IPS-NIHi11 (cell line): ENCODE results near the gene PDXK.

Experiments
- DNase-seq: peaks from one replicate; pipeline ENCODE4 v3.0.0; 2012; ENCODE audit warnings: mixed read lengths, low spot score

PDXK gene

DNA sequence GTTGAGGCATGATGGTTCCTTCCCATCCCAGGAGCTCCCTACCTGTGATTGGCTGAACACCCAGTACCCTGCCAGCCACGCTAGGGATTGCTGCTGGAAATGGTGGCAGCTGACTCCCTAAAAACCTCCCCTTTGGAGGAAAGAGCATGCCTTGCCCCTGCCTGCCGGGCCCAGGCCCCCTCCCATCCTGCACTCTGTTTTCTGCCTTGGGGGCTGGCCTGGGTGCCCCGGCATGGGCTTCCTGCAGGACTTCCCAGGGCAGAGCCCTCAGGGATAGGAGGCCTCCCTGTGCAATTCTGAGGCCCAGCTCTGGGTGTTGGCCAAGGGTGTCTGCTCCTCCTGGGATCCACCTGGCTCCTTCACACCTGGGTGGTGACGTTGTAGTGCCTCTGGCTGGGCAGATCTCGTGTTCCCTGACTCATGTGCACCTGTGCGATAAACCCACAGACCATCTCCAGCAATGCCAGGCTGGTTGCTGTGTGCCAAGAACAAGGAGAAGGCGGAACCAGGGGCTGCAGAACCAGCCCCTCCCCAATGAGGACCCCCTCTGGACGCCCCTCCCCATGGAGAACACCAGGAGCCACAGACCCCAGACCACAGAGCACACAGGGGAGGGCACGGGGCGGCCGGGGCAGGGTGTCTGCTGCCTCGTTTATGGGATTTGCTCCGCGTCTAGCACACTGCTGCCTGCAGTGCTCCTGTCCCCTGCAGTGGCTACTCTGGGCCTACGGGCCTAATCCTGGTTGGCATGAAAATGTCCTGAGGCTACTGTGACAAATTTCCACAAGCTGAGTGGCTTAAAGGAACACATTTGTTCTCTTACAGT, 43.6 kb downstream of the PDXK start:
- DNase-seq = no peak

- no peak for DNase-seq
Measured at GRCh38 chr21:43763901-43764523, 45.1 kb downstream of the PDXK start.

DNA sequence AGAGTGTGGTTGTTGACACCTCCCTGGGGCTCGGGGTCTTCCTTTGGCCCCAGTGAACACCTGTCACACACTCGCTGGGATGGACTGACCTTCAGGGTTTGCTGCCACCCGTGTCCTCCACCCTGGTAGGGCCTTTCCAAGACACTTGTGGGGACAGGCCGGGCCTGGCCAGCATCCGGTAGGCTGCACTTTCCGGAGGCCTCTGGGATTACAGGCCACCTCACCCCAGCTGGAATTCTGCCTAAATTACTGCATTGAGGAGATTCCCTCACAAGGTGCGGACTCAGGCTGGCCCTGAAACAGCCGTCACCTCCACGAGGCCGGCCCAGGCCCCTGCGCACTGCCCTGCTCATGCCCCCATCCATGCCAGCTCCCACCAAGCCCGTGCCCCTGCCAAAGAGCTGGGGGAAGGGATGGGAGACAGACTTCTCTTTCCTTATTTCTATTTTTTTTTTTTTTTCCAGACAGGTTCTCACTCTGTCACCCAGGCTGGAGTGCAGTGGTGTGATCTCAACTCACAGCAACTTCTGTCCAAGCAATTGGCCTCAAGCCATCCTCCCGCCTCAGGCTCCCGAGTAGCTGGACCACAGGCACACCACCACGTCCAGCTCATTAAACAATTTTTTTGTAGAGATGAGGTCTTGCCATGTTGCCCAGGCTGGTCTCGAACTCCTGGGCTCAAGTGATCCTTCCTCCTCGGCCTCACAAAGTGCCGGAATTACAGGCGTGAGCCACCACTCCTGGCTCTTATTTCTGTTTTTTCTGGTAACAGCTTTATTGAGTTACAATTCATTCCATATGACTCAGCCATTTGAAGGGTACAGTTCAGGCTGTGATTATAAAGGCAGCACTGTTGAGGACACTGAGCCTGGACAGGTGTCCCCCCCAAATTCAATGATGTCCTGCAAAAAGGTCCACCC, 45.9 kb downstream of the PDXK start:
- no peak for DNase-seq

DNA sequence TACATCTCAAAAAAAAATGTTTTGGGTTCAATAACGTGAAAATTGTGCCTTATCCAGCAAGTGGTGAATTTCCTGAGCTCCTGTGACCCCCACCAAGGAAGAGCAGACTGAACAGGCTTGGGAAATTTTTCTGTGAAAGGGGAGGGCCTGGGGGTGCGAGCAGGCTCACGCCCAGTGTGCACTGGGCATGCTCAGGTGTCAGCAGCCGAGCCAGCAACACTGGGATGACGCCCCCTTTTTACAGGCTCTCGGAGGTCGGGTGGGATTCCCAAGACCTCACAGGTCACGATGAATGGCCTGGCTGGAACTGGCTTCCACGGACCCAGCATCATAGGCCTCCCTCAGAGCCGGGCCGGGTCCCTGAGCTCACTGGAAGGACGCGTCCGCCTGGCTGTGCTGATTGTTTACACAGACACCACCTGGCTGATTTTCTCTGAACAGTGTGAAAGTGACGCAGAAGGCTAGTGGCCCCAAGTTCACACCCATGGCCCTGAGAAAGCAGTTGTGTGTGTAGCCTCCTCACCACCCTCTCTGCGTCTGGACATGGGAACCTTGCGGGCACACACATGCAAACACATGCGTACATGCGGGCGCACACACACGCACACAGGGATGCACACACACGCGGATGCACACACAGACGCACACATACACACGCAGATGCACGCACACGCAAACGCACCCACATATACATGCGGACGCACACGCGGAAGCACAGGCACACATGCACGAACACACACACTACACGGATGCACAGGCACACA, 48.0 kb downstream of the PDXK start:
- DNase-seq = no peak

- DNase-seq = no peak
Measured at GRCh38 chr21:43767498-43767983, 48.6 kb downstream of the PDXK start.

GRCh38 chr21:43767984-43768867, 49.3 kb downstream of the PDXK start:
- DNase-seq = peak; percentile 34

GRCh38 chr21:43768868-43769167, 49.9 kb downstream of the PDXK start:
- no peak for DNase-seq

DNA sequence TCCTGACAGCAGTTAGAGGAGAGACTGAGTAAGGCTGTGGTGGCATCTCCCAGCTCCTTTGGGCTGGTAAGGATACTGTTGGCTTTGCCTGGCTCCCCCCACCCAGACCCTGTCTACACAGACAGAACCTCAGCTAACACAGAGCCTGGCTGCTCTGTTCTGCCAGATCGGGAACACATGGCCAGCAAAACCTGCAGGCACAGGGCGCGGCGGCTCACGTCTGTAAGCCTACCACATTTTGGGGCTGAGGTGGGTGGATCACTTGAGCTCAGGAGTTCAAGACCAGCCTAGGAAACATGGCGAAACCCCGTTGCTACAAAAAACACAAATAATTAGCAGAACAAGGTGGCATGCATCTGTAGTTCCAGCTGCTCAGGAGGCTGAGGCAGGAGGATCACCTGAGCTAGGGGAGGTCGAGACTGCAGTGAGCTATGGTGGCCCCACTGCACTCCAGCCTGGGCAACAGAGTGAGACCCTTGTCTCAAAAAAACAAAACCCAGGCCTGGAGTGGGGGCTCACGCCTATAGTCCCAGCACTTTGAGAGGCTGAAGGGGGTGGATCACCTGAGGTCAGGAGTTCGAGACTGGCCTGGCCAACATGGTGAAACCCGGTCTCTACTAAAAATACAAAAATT, 50.5 kb downstream of the PDXK start:
- no peak for DNase-seq

DNA sequence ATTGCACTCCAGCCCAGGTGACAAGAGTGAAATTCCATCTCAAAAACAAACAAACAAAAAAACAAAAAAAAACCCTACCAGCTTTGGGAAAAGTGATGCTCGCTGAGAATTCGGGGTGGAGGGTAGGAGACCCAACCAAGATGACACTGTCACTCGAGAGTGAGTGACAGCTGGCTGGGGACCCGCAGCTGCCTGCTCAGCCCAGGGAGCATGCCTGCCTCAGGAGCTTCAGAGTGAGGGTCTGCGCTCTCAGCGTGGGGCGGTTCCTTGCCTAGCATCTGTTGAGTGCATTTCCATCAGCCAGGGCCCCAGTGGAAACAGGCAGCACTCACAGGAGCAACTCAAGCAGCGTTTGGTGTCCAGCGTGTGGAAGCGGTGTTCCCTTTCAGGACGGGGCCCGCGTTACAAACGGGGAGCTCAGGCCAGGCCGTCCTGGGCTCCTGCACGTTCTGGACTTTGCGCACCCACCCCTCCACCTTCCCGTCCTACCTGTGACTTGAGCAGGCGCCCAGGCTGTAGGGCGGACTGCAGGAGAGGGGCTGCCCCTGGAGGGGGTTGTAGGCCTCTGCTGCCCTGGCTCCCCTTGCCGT, 51.2 kb downstream of the PDXK start:
- DNase-seq = no peak

GRCh38 chr21:43771199-43771675, 52.3 kb downstream of the PDXK start:
- DNase-seq = no peak

DNA sequence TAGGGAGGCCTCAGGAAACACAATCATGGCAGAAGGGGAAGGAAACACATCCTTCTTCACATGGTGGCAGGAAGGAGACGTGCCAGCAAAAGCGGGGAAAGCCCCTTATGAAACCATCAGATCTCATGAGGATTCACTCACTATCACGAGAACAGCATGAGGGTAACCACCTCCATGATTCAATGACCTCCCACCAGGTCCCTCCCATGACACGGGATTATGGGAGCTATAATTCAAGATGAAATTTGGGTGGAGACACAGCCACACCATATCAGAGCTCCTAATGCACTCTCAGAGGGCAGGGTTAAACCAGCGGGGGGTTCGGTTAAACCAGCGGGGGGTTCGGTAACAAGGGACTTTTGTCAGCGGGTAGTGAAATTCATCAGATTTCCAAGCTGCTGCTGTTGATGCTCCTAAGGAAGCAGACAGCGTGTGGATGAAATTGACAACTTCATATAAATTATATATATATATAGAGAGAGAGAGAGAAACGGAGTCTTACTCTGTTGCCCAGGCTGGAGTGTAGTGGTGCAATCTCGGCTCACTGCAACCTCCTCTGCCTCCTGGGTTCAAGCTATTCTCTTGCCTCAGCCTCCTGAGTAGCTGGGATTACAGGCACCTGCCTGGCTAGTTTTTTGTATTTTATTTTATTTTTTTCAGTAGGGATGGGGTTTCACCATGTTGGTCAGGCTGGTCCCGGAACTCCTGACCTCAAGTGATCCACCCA, 52.9 kb downstream of the PDXK start:
- no peak for DNase-seq

DNA sequence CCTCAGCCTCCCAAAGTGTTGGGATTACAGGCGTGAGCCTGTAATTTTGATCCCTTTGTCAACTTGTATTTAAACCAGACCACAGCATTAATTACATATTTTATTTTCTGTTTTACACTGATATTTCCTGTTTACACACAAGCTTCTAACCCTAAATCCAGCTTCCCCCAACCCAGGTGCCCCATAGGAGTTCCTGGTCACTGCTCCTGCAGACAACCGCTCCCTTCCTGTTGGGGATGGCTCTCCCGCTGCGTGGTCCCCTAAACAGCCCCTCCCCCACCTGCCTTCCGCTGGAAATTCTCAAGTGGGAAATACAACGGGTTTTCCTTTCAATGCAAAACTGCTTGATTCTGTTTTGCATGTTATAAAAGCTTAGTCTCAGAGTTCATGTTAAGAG, 53.5 kb downstream of the PDXK start:
- no peak for DNase-seq

DNA sequence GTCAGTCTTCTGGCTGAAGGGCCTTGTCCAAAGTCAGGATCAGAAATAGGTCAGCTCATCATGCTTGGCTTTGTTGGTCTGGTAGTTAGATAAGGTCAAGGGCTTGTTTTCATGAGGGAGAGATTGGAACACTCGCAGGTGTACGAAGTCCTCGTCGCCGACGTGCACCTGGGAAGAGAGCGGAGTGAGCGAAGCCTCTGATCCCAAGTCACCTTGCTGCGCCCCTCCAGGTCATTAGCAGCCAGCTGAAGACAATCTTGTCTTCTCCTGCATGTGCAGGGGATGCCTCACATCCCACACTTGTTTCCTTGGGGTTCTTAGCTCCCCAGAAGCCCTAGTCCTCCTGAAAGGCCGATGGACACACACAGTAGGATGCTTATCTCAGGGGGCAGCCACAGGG, 55.2 kb downstream of the PDXK start:
- DNase-seq = no peak

GRCh38 chr21:43775190-43775589, 56.3 kb downstream of the PDXK start:
- DNase-seq = no peak

DNA sequence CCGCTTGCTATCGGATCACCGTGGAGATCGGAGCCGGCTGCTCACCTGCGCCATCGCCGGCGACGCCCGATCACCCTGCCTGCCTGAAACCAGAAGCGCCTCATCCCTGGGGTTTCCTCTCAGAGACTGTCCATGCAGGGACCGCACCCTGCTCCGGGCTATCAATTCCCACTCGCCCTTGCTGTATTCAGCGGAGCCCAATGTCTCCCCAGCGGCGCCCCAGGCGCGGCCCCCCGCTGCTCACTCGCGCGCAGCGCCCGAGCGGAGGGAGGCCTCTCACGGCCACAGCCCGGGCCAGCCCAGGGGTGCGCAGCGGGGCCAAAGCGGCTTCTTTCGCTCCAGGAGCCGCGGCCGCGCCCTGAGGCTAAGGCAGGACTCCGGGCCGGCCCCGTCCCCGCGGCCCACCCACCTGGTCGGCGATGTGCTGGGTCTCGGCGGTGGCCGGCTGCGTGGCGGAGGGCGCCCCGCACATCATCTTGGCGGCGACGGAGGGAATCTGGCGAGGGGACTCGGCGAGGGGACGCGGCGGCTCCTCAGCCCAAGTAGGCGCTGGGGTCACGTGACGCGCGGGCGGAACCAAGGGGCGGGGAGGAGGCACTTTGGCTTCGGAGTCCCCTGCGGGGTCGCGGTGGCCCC, 57.0 kb downstream of the PDXK start, which contains the start of gene CSTB:
Gene CSTB, minus strand, starts transcription at position 514 of the 636 bp plus-strand sequence. Its CDS starts 39 bp downstream, at position 475.
- DNase-seq = peak; percentile 89

DNA sequence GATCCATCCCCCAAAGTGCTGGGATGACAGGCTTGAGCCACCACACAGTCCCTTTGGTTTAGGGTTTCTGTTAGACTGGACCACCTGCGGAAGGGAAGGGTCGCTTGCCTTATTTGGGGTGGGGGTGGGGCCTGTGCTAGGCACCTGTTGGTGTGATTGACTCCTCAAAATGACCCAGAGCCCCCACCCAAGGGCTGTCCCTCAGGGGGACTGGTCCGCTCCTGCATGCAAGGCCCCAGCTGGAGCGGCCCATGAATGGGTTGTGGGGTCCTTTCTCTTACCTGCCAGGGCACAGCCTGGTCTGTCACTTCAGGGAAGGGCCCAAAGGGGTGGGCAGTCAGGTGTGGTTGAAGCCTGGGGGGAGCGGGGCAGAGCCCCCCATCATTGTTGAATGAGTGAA, 59.0 kb downstream of the PDXK start:
- DNase-seq = no peak

GRCh38 chr21:43778469-43779335, 59.8 kb downstream of the PDXK start:
- no peak for DNase-seq

GRCh38 chr21:43779660-43780059, 60.7 kb downstream of the PDXK start:
- DNase-seq = no peak
